Activated CD4-positive, CD25-positive, alpha-beta regulatory T cell (primary cell): ENCODE data around the gene REEP6.
"Not testable (repeated sequence)": the region's sequence is repeated elsewhere in the genome, so short reads cannot be mapped to it uniquely, and the experiment has no call there.

ENCODE experiments used
- DNase-seq, 4 experiments: peaks; one replicate each; lab custom pipeline; 2025; lab: John Stamatoyannopoulos, UW

Gene REEP6

GRCh38 chr19:1472231-1473084 lies 18.5 kb upstream of the REEP6 start:
- no peak for DNase-seq

GRCh38 chr19:1473085-1473851 lies 17.7 kb upstream of the REEP6 start:
- no peak for DNase-seq

- DNase-seq, result no peak
Measured at GRCh38 chr19:1474011-1474764, 16.8 kb upstream of the REEP6 start.

GRCh38 chr19:1474765-1475351 lies 16.1 kb upstream of the REEP6 start:
- no peak for DNase-seq

GRCh38 chr19:1475751-1476437 lies 15.1 kb upstream of the REEP6 start:
- no peak for DNase-seq

- DNase-seq, result not testable (repeated sequence)
Measured at GRCh38 chr19:1477056-1477455, 13.9 kb upstream of the REEP6 start.

GRCh38 chr19:1478934-1479707 lies 11.9 kb upstream of the REEP6 start, which contains the start of gene C19orf25:
Gene C19orf25 (minus strand): TSS chr19:1479215. CDS start chr19:1478903, 312 bp downstream.
- DNase-seq, result peak; percentile 84 to 85 (median 84)

GRCh38 chr19:1481224-1481892 lies 9.6 kb upstream of the REEP6 start:
- DNase-seq, result no peak

- no peak for DNase-seq
Measured at GRCh38 chr19:1481893-1482360, 9.1 kb upstream of the REEP6 start.

- DNase-seq, result no peak
Measured at GRCh38 chr19:1482361-1483130, 8.4 kb upstream of the REEP6 start.

GRCh38 chr19:1483131-1483978 lies 7.6 kb upstream of the REEP6 start:
- no peak for DNase-seq

- DNase-seq, result no peak
Measured at GRCh38 chr19:1483979-1484428, 7.0 kb upstream of the REEP6 start.

GRCh38 chr19:1486720-1487575 lies 4.0 kb upstream of the REEP6 start:
- no peak for DNase-seq

GRCh38 chr19:1487576-1488281 lies 3.3 kb upstream of the REEP6 start:
- DNase-seq, result no peak

- no peak for DNase-seq
Measured at GRCh38 chr19:1488282-1488601, 2.7 kb upstream of the REEP6 start.

- DNase-seq, result no peak
Measured at GRCh38 chr19:1489463-1490310, 1.3 kb upstream of the REEP6 start.
